Immature natural killer cell (primary cell): ENCODE results near the gene TMEM72. TPM values are rescaled to one million over a fixed set of nuclear protein-coding genes. Genes with fewer than 3 reads are reported as not detected.

Experiments
- DNase-seq, 3 donors: peaks; one replicate each; pipeline ENCODE4 v3.0.0; 2022; ENCODE audit warnings: mixed read lengths in 1 of 3
- H3K27ac Mint-ChIP-seq, 6 donors: one replicate each; pipeline ENCODE4 v1.8.0; 2020; ENCODE audit warnings: mixed read lengths in 6 of 6, mild to moderate bottlenecking in 5 of 6, inconsistent platforms in 4 of 6, moderate library complexity in 3 of 6
- H3K27me3 Mint-ChIP-seq, 3 donors: one replicate each; pipeline ENCODE4 v1.8.0; 2020 to 2021; ENCODE audit warnings: low read depth in 3 of 3, mild to moderate bottlenecking in 3 of 3, mixed read lengths in 3 of 3, moderate library complexity in 3 of 3, inconsistent platforms in 1 of 3
- H3K36me3 Mint-ChIP-seq, 3 donors: one replicate each; pipeline ENCODE4 v1.8.0; 2020; ENCODE audit warnings: mixed read lengths in 3 of 3, inconsistent platforms in 2 of 3, mild to moderate bottlenecking in 2 of 3
- H3K4me1 Mint-ChIP-seq, 2 donors: one replicate each; pipeline ENCODE4 v1.8.0; 2020; ENCODE audit warnings: inconsistent platforms in 2 of 2, mild to moderate bottlenecking in 2 of 2, mixed read lengths in 2 of 2, moderate library complexity in 1 of 2
- H3K4me3 Mint-ChIP-seq, 5 donors: one replicate each; pipeline ENCODE4 v1.8.0; 2020; ENCODE audit warnings: mild to moderate bottlenecking in 5 of 5, mixed read lengths in 5 of 5, inconsistent platforms in 3 of 5, moderate library complexity in 3 of 5
- H3K9me3 Mint-ChIP-seq, 6 donors: one replicate each; pipeline ENCODE4 v1.8.0; 2020; ENCODE audit warnings: mild to moderate bottlenecking in 6 of 6, mixed read lengths in 6 of 6, inconsistent platforms in 4 of 6, moderate library complexity in 3 of 6
- polyA plus RNA-seq, 3 donors: library from polyadenylated mRNA; unstranded; fragments of 300-500 nt; fragmentation: Illumina TruSeq; gene quantifications; one replicate each; pipeline ENCODE4 v1.2.3, GENCODE V29; 2021

TMEM72 gene
- polyA plus RNA-seq, 3 donors from 2014 or later = not detected

- H3K9me3 Mint-ChIP-seq = no peaks in the 10 kb centered on the region
- H3K27ac Mint-ChIP-seq = no peak overlapping the region
- H3K4me1 Mint-ChIP-seq = peaks cover 9 to 11% of the 10 kb centered on the region in 2 donors
- DNase-seq = no peak
- H3K4me3 Mint-ChIP-seq = no peak overlapping the region
- peaks cover 0 to 4% (median 0%) of the 10 kb centered on the region in 3 donors for H3K27me3 Mint-ChIP-seq
- H3K36me3 Mint-ChIP-seq = no peaks in the 10 kb centered on the region
These were observed 17.3 kb downstream of the TMEM72 start for GRCh38 chr10:44928462-44928861.

GRCh38 chr10:44929356-44930255, 18.5 kb downstream of the TMEM72 start:
- peaks cover 9 to 11% of the 10 kb centered on the region in 2 donors for H3K4me1 Mint-ChIP-seq

GRCh38 chr10:44930904-44931620, 19.9 kb downstream of the TMEM72 start:
- H3K4me3 Mint-ChIP-seq = peak overlapping the region in 1 of 5 donors; percentile 4
- peaks cover 16 to 18% of the 10 kb centered on the region in 2 donors for H3K4me1 Mint-ChIP-seq
- H3K27me3 Mint-ChIP-seq = peaks cover 0 to 4% (median 0%) of the 10 kb centered on the region in 3 donors
- H3K27ac Mint-ChIP-seq = no peak overlapping the region
- no peaks in the 10 kb centered on the region for H3K9me3 Mint-ChIP-seq
- no peak for DNase-seq
- H3K36me3 Mint-ChIP-seq = no peaks in the 10 kb centered on the region

More at GRCh38 chr10:44929356-44930255, 18.5 kb downstream of the TMEM72 start:
- H3K4me3 Mint-ChIP-seq = no peak overlapping the region
- H3K9me3 Mint-ChIP-seq = no peaks in the 10 kb centered on the region
- peaks cover 0 to 4% (median 0%) of the 10 kb centered on the region in 3 donors for H3K27me3 Mint-ChIP-seq
- H3K36me3 Mint-ChIP-seq = no peaks in the 10 kb centered on the region
- H3K27ac Mint-ChIP-seq = peak overlapping the region in 1 of 6 donors; percentile 5
- no peak for DNase-seq

GRCh38 chr10:44931621-44932516, 20.7 kb downstream of the TMEM72 start:
- no peak overlapping the region for H3K4me3 Mint-ChIP-seq

GRCh38 chr10:44932517-44933450, 21.6 kb downstream of the TMEM72 start:
- no peaks in the 10 kb centered on the region for H3K9me3 Mint-ChIP-seq
- peaks cover 20 to 29% of the 10 kb centered on the region in 2 donors for H3K4me1 Mint-ChIP-seq
- no peak overlapping the region for H3K27ac Mint-ChIP-seq
- no peaks in the 10 kb centered on the region for H3K36me3 Mint-ChIP-seq
- no peak overlapping the region for H3K4me3 Mint-ChIP-seq
- DNase-seq = peak; percentile 82 to 86 (median 84)
- H3K27me3 Mint-ChIP-seq = peaks cover 0 to 4% (median 0%) of the 10 kb centered on the region in 3 donors

More at GRCh38 chr10:44931621-44932516, 20.7 kb downstream of the TMEM72 start:
- no peaks in the 10 kb centered on the region for H3K9me3 Mint-ChIP-seq
- no peak for DNase-seq
- peaks cover 17 to 24% of the 10 kb centered on the region in 2 donors for H3K4me1 Mint-ChIP-seq
- H3K36me3 Mint-ChIP-seq = no peaks in the 10 kb centered on the region
- peaks cover 0 to 4% (median 0%) of the 10 kb centered on the region in 3 donors for H3K27me3 Mint-ChIP-seq
- no peak overlapping the region for H3K27ac Mint-ChIP-seq

GRCh38 chr10:44933451-44934321, 22.5 kb downstream of the TMEM72 start:
- Mint-ChIP-seq H3K4me1 (peaks cover 20 to 29% of the 10 kb centered on the region in 2 donors), H3K36me3 (peaks cover 0 to 3% (median 0%) of the 10 kb centered on the region in 3 donors), H3K4me3 (no peak overlapping the region), H3K9me3 (no peaks in the 10 kb centered on the region), H3K27me3 (peaks cover 0 to 4% (median 0%) of the 10 kb centered on the region in 3 donors), H3K27ac (no peak overlapping the region)
- DNase-seq = no peak

- Mint-ChIP-seq H3K9me3 (no peaks in the 10 kb centered on the region), H3K27me3 (peaks cover 0 to 4% (median 0%) of the 10 kb centered on the region in 3 donors), H3K36me3 (peaks cover 0 to 5% (median 0%) of the 10 kb centered on the region in 3 donors), H3K4me3 (no peak overlapping the region), H3K4me1 (peaks cover 20 to 29% of the 10 kb centered on the region in 2 donors), H3K27ac (no peak overlapping the region)
- no peak for DNase-seq
These were observed 23.5 kb downstream of the TMEM72 start for GRCh38 chr10:44934416-44935200.

GRCh38 chr10:44935201-44935965, 24.2 kb downstream of the TMEM72 start:
- no peaks in the 10 kb centered on the region for H3K9me3 Mint-ChIP-seq

GRCh38 chr10:44935966-44936295, 24.8 kb downstream of the TMEM72 start:
- DNase-seq = no peak

More at GRCh38 chr10:44935201-44935965, 24.2 kb downstream of the TMEM72 start:
- Mint-ChIP-seq H3K27me3 (peaks cover 0 to 1% (median 0%) of the 10 kb centered on the region in 3 donors), H3K36me3 (peaks cover 0 to 5% (median 0%) of the 10 kb centered on the region in 3 donors), H3K27ac (peak overlapping the region in 4 of 6 donors; percentile 12 to 43 (median 22)), H3K4me1 (peaks cover 20 to 29% of the 10 kb centered on the region in 2 donors), H3K4me3 (peak overlapping the region in 1 of 5 donors; percentile 44)
- no peak for DNase-seq

GRCh38 chr10:44936314-44936975, 25.3 kb downstream of the TMEM72 start:
- H3K36me3 Mint-ChIP-seq = peaks cover 0 to 5% (median 0%) of the 10 kb centered on the region in 3 donors
- H3K27ac Mint-ChIP-seq = peak overlapping the region in 3 of 6 donors; percentile 14 to 49 (median 43)
- H3K9me3 Mint-ChIP-seq = no peaks in the 10 kb centered on the region
- peaks cover 0 to 3% (median 0%) of the 10 kb centered on the region in 3 donors for H3K27me3 Mint-ChIP-seq
- no peak overlapping the region for H3K4me3 Mint-ChIP-seq
- DNase-seq = no peak
- peaks cover 17 to 29% of the 10 kb centered on the region in 2 donors for H3K4me1 Mint-ChIP-seq

More at GRCh38 chr10:44935966-44936295, 24.8 kb downstream of the TMEM72 start:
- peaks cover 0 to 5% (median 0%) of the 10 kb centered on the region in 3 donors for H3K36me3 Mint-ChIP-seq
- H3K4me3 Mint-ChIP-seq = peak overlapping the region in 1 of 5 donors; percentile 44
- peak overlapping the region in 4 of 6 donors; percentile 12 to 43 (median 22) for H3K27ac Mint-ChIP-seq
- peaks cover 0 to 3% (median 0%) of the 10 kb centered on the region in 3 donors for H3K27me3 Mint-ChIP-seq
- H3K4me1 Mint-ChIP-seq = peaks cover 17 to 29% of the 10 kb centered on the region in 2 donors
- no peaks in the 10 kb centered on the region for H3K9me3 Mint-ChIP-seq
